Measurements from ENCODE around the gene PNPLA5. TPM values are rescaled to one million over a fixed set of nuclear protein-coding genes. Genes with fewer than 3 reads are reported as not detected.

The PNPLA5 gene
- total RNA-seq, 1 experiment from 2014 or later = 5.3 TPM

DNA sequence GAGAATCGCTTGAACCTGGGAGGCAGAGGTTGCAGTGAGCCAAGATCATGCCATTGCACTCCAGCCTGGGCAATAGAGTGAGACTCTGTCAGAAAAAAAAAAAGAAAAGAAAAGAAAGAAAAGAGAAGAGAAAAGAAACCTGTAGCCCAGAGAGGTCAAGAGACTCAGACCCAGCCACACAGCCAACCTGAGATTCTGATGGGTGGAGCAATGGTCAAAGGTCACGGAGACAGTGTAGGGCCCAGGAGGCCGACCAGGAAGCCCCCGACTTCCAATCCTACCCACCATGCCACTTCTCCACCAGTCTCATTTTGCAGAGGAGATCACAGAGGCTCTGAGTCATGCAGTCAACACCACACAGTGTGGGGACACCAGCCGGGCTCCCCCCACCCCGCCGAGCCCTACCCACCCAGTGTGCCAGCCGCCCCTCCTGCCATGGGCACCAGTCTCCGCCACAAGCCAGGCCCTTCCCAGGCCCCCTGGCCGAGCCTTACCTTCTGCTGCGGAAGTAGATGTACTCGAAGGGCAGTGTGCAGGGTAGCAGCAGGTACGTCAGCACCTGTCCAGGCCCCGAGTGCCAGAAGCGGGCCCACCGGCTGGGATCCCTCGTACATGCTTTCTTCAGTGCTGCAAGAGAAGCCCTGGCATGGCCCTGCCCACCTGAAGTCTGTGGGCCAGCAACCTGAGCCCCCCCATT is 7.9 kb downstream of the PNPLA5 start:
- DNase-seq (ENCODE audit: low spot score) (no peak), ATAC-seq (no peak)
- POLR2A ChIA-PET = interaction anchor here (0.7 kb wide), 1 partner anchor 16 kb away, joined by 4 read pairs; no protein-coding TSS in a partner anchor
- Mint-ChIP-seq H3K36me3 (no peaks in the 10 kb centered on the region; the same call in 1 of the 2 replicates), H3K4me3 (no peak overlapping the region), H3K4me1 (peaks cover 4% of the 10 kb centered on the region), H3K9me3 (no peaks in the 10 kb centered on the region), H3K27me3 (ENCODE audit: low read depth) (no peaks in the 10 kb centered on the region), H3K27ac (no peak overlapping the region)
- TF ChIP-seq FOXP1 (CRISPR knock-in tag; IDR thresholded peaks at IDR 0.05; ENCODE audit: borderline replicate concordance) (no peak), PRDM15 (CRISPR knock-in tag; IDR thresholded peaks at IDR 0.05) (no peak), KAT7 (CRISPR knock-in tag; IDR thresholded peaks at IDR 0.05; ENCODE audit: borderline replicate concordance) (no peak), ZNF416 (CRISPR knock-in tag; IDR thresholded peaks at IDR 0.05) (no peak), CDX4 (CRISPR knock-in tag; IDR thresholded peaks at IDR 0.05; ENCODE audit: borderline replicate concordance) (no peak), PREB (CRISPR knock-in tag; IDR thresholded peaks at IDR 0.05; ENCODE audit: borderline replicate concordance) (no peak), SP1 (CRISPR knock-in tag; conservative IDR thresholded peaks at IDR 0.05) (no peak), ATF3 (CRISPR knock-in tag; conservative IDR thresholded peaks at IDR 0.05) (no peak), ZNF671 (CRISPR knock-in tag; IDR thresholded peaks at IDR 0.05) (no peak), ETV6 (CRISPR knock-in tag; IDR thresholded peaks at IDR 0.05) (no peak)
- TF ChIP-seq, protein P1, sequence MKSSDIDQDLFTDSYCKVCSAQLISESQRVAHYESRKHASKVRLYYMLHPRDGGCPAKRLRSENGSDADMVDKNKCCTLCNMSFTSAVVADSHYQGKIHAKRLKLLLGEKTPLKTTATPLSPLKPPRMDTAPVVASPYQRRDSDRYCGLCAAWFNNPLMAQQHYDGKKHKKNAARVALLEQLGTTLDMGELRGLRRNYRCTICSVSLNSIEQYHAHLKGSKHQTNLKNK (CRISPR knock-in tag; IDR thresholded peaks at IDR 0.05) = no peak
- TF ChIP-seq, protein P2, sequence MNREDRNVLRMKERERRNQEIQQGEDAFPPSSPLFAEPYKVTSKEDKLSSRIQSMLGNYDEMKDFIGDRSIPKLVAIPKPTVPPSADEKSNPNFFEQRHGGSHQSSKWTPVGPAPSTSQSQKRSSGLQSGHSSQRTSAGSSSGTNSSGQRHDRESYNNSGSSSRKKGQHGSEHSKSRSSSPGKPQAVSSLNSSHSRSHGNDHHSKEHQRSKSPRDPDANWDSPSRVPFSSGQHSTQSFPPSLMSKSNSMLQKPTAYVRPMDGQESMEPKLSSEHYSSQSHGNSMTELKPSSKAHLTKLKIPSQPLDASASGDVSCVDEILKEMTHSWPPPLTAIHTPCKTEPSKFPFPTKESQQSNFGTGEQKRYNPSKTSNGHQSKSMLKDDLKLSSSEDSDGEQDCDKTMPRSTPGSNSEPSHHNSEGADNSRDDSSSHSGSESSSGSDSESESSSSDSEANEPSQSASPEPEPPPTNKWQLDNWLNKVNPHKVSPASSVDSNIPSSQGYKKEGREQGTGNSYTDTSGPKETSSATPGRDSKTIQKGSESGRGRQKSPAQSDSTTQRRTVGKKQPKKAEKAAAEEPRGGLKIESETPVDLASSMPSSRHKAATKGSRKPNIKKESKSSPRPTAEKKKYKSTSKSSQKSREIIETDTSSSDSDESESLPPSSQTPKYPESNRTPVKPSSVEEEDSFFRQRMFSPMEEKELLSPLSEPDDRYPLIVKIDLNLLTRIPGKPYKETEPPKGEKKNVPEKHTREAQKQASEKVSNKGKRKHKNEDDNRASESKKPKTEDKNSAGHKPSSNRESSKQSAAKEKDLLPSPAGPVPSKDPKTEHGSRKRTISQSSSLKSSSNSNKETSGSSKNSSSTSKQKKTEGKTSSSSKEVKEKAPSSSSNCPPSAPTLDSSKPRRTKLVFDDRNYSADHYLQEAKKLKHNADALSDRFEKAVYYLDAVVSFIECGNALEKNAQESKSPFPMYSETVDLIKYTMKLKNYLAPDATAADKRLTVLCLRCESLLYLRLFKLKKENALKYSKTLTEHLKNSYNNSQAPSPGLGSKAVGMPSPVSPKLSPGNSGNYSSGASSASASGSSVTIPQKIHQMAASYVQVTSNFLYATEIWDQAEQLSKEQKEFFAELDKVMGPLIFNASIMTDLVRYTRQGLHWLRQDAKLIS (CRISPR knock-in tag; IDR thresholded peaks at IDR 0.05; ENCODE audit: borderline replicate concordance) = no peak
- CTCF ChIA-PET = interaction anchor here (0.6 to 4.5 kb wide), 81 partner anchors 9 to 801 kb away, joined by 3 to 162 read pairs (median 4); partner anchors contain the start of genes EFCAB6, PNPLA3, PNPLA5 and SAMM50
